ENCODE data around the gene RHOB.

GRCh38 chr2:20448246-20448976 is 1.5 kb downstream of the RHOB start:
- TF ChIP-seq CTCF (IDR thresholded peaks at IDR 0.05; ENCODE audit: low read depth, low read length, poor library complexity, severe bottlenecking) (no peak), EZH2phosphoT487 (IDR thresholded peaks at IDR 0.05; ENCODE audit: borderline replicate concordance, low read length) (no peak)
